Lung (tissue), 12 donors: ENCODE measurements around the gene CHD6. TPM values are rescaled to one million over a fixed set of nuclear protein-coding genes. Genes with fewer than 3 reads are reported as not detected.
A peak's percentile ranks its signal among the peaks of the same experiment; 100 is the strongest.

Experiments used
- ATAC-seq: fragments of 200-7000 bp; cut with Tn5 transposase; one replicate; pipeline ENCODE4 v1.9.1; 2020; ENCODE audit warnings: moderate number of reproducible peaks; ENCODE audit not compliant: insufficient read depth, low FRiP score
- DNase-seq, 3 donors: peaks; one replicate each; pipeline ENCODE4 v3.0.0-alpha.2; 2013 to 2017
- H3K27ac ChIP-seq, 2 donors: one replicate each; pipeline ENCODE4 v1.5.1; 2013; ENCODE audit warnings: mild to moderate bottlenecking in 2 of 2, moderate library complexity in 2 of 2, control low read depth in 1 of 2, inconsistent platforms in 1 of 2, low read depth in 1 of 2, low read length in 1 of 2
- H3K27me3 ChIP-seq, 3 donors: one replicate each; pipeline ENCODE4 v1.5.1; 2013; ENCODE audit warnings: low read length in 2 of 3; ENCODE audit not compliant: control insufficient read depth in 3 of 3, insufficient read depth in 3 of 3
- H3K36me3 ChIP-seq, 4 donors: one replicate each; pipeline ENCODE4 v1.5.1; 2013; ENCODE audit warnings: low read length in 4 of 4, mild to moderate bottlenecking in 1 of 4, moderate library complexity in 1 of 4; ENCODE audit not compliant: control insufficient read depth in 4 of 4, insufficient read depth in 4 of 4
- H3K4me1 ChIP-seq, 5 donors: one replicate each; pipeline ENCODE4 v1.5.1; 2013; ENCODE audit warnings: low read length in 5 of 5, mild to moderate bottlenecking in 2 of 5, moderate library complexity in 1 of 5; ENCODE audit not compliant: control insufficient read depth in 5 of 5, insufficient read depth in 5 of 5
- H3K4me3 ChIP-seq: one replicate; pipeline ENCODE4 v1.5.1; 2013; ENCODE audit warnings: mild to moderate bottlenecking, control low read depth, moderate library complexity
- H3K9ac ChIP-seq, 2 donors: one replicate each; pipeline ENCODE4 v1.5.1; 2013; ENCODE audit warnings: low read length in 2 of 2, control low read depth in 1 of 2; ENCODE audit not compliant: insufficient read depth in 1 of 2
- H3K9me3 ChIP-seq, 4 donors: one replicate each; pipeline ENCODE4 v1.5.1; 2013; ENCODE audit warnings: low read length in 3 of 4, mild to moderate bottlenecking in 1 of 4, moderate library complexity in 1 of 4; ENCODE audit not compliant: control insufficient read depth in 4 of 4, insufficient read depth in 3 of 4
- CTCF ChIP-seq: IDR thresholded peaks from 2 replicates; pipeline ENCODE4 v1.5.1; 2012; ENCODE audit warnings: mild to moderate bottlenecking; ENCODE audit errors: control extremely low read depth, extremely low read depth
- WGBS, 2 donors: extraction: QIAGEN DNeasy Blood & Tissue Kit; methylation state at CpG; one replicate each; pipeline ENCODE4 v1.1.7; 2013; 5-methylcytosine and 5-hydroxymethylcytosine counted together
- polyA plus RNA-seq, 2 donors: library from polyadenylated mRNA; stranded (reverse); fragments of 200-250 nt; gene quantifications; one replicate each; pipeline ENCODE4 v1.2.1, GENCODE V29; 2013
- total RNA-seq, 2 donors: library from RNA; depleted of rRNA in 1 of 2; stranded (reverse); fragments of >200 nt in 1 of 2; gene quantifications; one replicate each; pipeline ENCODE4 v1.2.1, GENCODE V29; 2014 to 2021
- donor health status: control.
- donor health status: control.
- donor health status: Bipolar disorder and iron deficiency.
- donor health status: healthy.
- donor health status: DM: yes; HTN: yes; CAD: no.

Gene CHD6
- total and polyA plus RNA-seq, 4 donors, result 5.0 to 95.3 (median 21.0) TPM

- Histone ChIP-seq H3K4me3 (no peak overlapping the region), H3K9ac (no peak overlapping the region), H3K27me3 (no peaks in the 10 kb centered on the region), H3K36me3 (peaks cover 0 to under 1% (median 0%) of the 10 kb centered on the region in 4 donors), H3K9me3 (peaks cover 0 to 4% (median under 1%) of the 10 kb centered on the region in 4 donors), H3K4me1 (peaks cover 4 to 48% (median 14%) of the 10 kb centered on the region in 5 donors), H3K27ac (no peak overlapping the region)
- WGBS, 2 donors, result 81 to 85% methylated on average over 3 of the region's 3 CpGs
- ATAC-seq (no peak), DNase-seq (peak in 2 of 3 donors; percentile 12 to 27)
- no peak for TF ChIP-seq CTCF
Measured at GRCh38 chr20:41572010-41572572, 46.1 kb downstream of the CHD6 start.

- H3K36me3 ChIP-seq, result peaks cover 0 to 6% (median 0%) of the 10 kb centered on the region in 4 donors
- ATAC-seq (no peak), DNase-seq (no peak)
- 58 to 72% methylated on average over 2 of the region's 2 CpGs for WGBS, 2 donors
- no peak overlapping the region for H3K27ac ChIP-seq
- no peak overlapping the region for H3K9ac ChIP-seq
- no peak overlapping the region for H3K4me3 ChIP-seq
- H3K4me1 ChIP-seq, result peaks cover 0 to 42% (median 12%) of the 10 kb centered on the region in 5 donors
- peaks cover 0 to 4% (median under 1%) of the 10 kb centered on the region in 4 donors for H3K9me3 ChIP-seq
- no peaks in the 10 kb centered on the region for H3K27me3 ChIP-seq
- TF ChIP-seq CTCF, result no peak
Measured at GRCh38 chr20:41571006-41571405, 47.2 kb downstream of the CHD6 start.

GRCh38 chr20:41570557-41570956 is 47.6 kb downstream of the CHD6 start:
- H3K4me1 ChIP-seq, result peaks cover 0 to 41% (median 12%) of the 10 kb centered on the region in 5 donors
- no peaks in the 10 kb centered on the region for H3K27me3 ChIP-seq
- peaks cover 0 to 4% (median under 1%) of the 10 kb centered on the region in 4 donors for H3K9me3 ChIP-seq
- DNase-seq (no peak), ATAC-seq (no peak)
- H3K27ac ChIP-seq, result no peak overlapping the region
- no peak for TF ChIP-seq CTCF
- H3K4me3 ChIP-seq, result no peak overlapping the region
- H3K36me3 ChIP-seq, result peaks cover 0 to 6% (median 0%) of the 10 kb centered on the region in 4 donors
- H3K9ac ChIP-seq, result no peak overlapping the region

DNA sequence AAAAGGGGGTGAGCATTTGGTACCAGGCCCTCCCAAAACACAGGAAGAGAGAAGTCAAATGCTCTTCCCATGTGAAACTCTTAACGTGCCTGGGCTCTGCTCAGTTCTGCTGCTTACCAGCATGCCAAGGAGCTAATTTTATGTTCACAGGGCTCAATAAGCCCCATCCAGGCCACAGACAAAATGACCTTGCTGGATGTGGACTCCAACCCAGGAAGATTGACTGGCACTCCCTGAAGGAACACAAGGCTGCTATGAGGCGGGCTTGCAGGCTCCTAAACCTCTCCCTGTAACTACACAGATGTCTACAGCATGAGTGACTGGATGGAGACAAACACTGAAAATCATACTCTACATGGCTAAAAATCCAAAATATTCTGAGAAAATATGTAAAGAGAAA is 50.6 kb downstream of the CHD6 start:
- no peak overlapping the region for H3K4me3 ChIP-seq
- 87 to 88% methylated on average over 2 of the region's 2 CpGs for WGBS, 2 donors
- TF ChIP-seq CTCF, result no peak
- H3K27me3 ChIP-seq, result no peaks in the 10 kb centered on the region
- DNase-seq (no peak), ATAC-seq (no peak)
- no peak overlapping the region for H3K9ac ChIP-seq
- no peaks in the 10 kb centered on the region for H3K9me3 ChIP-seq
- peaks cover 0 to 24% (median 9%) of the 10 kb centered on the region in 5 donors for H3K4me1 ChIP-seq
- peaks cover 0 to 6% (median 0%) of the 10 kb centered on the region in 4 donors for H3K36me3 ChIP-seq
- H3K27ac ChIP-seq, result no peak overlapping the region
